ENCODE measurements around the gene EFCAB6. TPM values are rescaled to one million over a fixed set of nuclear protein-coding genes. Genes with fewer than 3 reads are reported as not detected.

Gene EFCAB6
- total RNA-seq, 1 donor from 2014 or later = 1.2 TPM

- no peak for ATAC-seq
- intact Hi-C loops (cut with DNase I) = no loop called here
- DNase-seq (ENCODE audit: missing footprints) = no peak
Observed at GRCh38 chr22:43532301-43533155, 279.6 kb downstream of the EFCAB6 start.

- intact Hi-C loops (cut with DNase I) = no loop called here
- DNase-seq (ENCODE audit: missing footprints) (no peak), ATAC-seq (no peak)
Observed at GRCh38 chr22:43531651-43532050, 280.5 kb downstream of the EFCAB6 start.

- ATAC-seq (no peak), DNase-seq (ENCODE audit: missing footprints) (no peak)
- intact Hi-C loops (cut with DNase I) = no loop called here
Observed at GRCh38 chr22:43530349-43531201, 281.5 kb downstream of the EFCAB6 start.

GRCh38 chr22:43529934-43530333 lies 282.2 kb downstream of the EFCAB6 start:
- intact Hi-C loops (cut with DNase I) = no loop called here
- DNase-seq (ENCODE audit: missing footprints) = no peak
- no peak for ATAC-seq

GRCh38 chr22:43529461-43529860 lies 282.6 kb downstream of the EFCAB6 start:
- DNase-seq (ENCODE audit: missing footprints) (no peak), ATAC-seq (no peak)
- intact Hi-C loops (cut with DNase I) = no loop called here

GRCh38 chr22:43528601-43529360 lies 283.3 kb downstream of the EFCAB6 start:
- ATAC-seq (no peak), DNase-seq (ENCODE audit: missing footprints) (no peak)
- intact Hi-C loops (cut with DNase I) = no loop called here

GRCh38 chr22:43526946-43527345 lies 285.2 kb downstream of the EFCAB6 start:
- intact Hi-C loops (cut with DNase I) = no loop called here
- DNase-seq (ENCODE audit: missing footprints) (no peak), ATAC-seq (no peak)

GRCh38 chr22:43526117-43526655 lies 285.9 kb downstream of the EFCAB6 start:
- ATAC-seq = no peak
- intact Hi-C loops (cut with DNase I) = no loop called here
- no peak for DNase-seq (ENCODE audit: missing footprints)

- intact Hi-C loops (cut with DNase I) = no loop called here
- DNase-seq (ENCODE audit: missing footprints) (no peak), ATAC-seq (no peak)
Observed at GRCh38 chr22:43521716-43522115, 290.4 kb downstream of the EFCAB6 start.

GRCh38 chr22:43520632-43521039 lies 291.5 kb downstream of the EFCAB6 start:
- intact Hi-C loops (cut with DNase I) = no loop called here
- ATAC-seq (no peak), DNase-seq (ENCODE audit: missing footprints) (no peak)

- intact Hi-C loops (cut with DNase I) = no loop called here
- peak; percentile 13 for ATAC-seq
Observed at GRCh38 chr22:43516996-43517635, 295.0 kb downstream of the EFCAB6 start.

GRCh38 chr22:43516386-43516785 lies 295.7 kb downstream of the EFCAB6 start:
- no peak for ATAC-seq
- intact Hi-C loops (cut with DNase I) = no loop called here
- no peak for DNase-seq (ENCODE audit: missing footprints)

More at GRCh38 chr22:43516996-43517635, 295.0 kb downstream of the EFCAB6 start:
- DNase-seq (ENCODE audit: missing footprints) = no peak

GRCh38 chr22:43515902-43516301 lies 296.2 kb downstream of the EFCAB6 start:
- no peak for DNase-seq (ENCODE audit: missing footprints)
- intact Hi-C loops (cut with DNase I) = no loop called here
- ATAC-seq = no peak

GRCh38 chr22:43515411-43515810 lies 296.7 kb downstream of the EFCAB6 start:
- no peak for DNase-seq (ENCODE audit: missing footprints)
- no peak for ATAC-seq
- intact Hi-C loops (cut with DNase I) = no loop called here

GRCh38 chr22:43514476-43515157 lies 297.5 kb downstream of the EFCAB6 start:
- DNase-seq (ENCODE audit: missing footprints) (no peak), ATAC-seq (no peak)
- intact Hi-C loops (cut with DNase I) = no loop called here

GRCh38 chr22:43512279-43512678 lies 299.8 kb downstream of the EFCAB6 start:
- DNase-seq (ENCODE audit: missing footprints) (no peak), ATAC-seq (no peak)
- intact Hi-C loops (cut with DNase I) = no loop called here

GRCh38 chr22:43511276-43511910 lies 300.7 kb downstream of the EFCAB6 start:
- DNase-seq (ENCODE audit: missing footprints) = no peak
- intact Hi-C loops (cut with DNase I) = no loop called here
- no peak for ATAC-seq
